ENCODE measurements around the gene ZC3H6. TPM values are rescaled to one million over a fixed set of nuclear protein-coding genes. Genes with fewer than 3 reads are reported as not detected.

ZC3H6 gene
- total RNA-seq, 2 donors from 2014 or later: 12.7 to 16.9 TPM

- H3K27me3 ChIP-seq: no peaks in the 10 kb centered on the region
- no peak overlapping the region for H3K4me3 ChIP-seq
- TF ChIP-seq, protein P1, sequence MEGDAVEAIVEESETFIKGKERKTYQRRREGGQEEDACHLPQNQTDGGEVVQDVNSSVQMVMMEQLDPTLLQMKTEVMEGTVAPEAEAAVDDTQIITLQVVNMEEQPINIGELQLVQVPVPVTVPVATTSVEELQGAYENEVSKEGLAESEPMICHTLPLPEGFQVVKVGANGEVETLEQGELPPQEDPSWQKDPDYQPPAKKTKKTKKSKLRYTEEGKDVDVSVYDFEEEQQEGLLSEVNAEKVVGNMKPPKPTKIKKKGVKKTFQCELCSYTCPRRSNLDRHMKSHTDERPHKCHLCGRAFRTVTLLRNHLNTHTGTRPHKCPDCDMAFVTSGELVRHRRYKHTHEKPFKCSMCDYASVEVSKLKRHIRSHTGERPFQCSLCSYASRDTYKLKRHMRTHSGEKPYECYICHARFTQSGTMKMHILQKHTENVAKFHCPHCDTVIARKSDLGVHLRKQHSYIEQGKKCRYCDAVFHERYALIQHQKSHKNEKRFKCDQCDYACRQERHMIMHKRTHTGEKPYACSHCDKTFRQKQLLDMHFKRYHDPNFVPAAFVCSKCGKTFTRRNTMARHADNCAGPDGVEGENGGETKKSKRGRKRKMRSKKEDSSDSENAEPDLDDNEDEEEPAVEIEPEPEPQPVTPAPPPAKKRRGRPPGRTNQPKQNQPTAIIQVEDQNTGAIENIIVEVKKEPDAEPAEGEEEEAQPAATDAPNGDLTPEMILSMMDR (IDR thresholded peaks at IDR 0.05): no peak
- H3K27ac ChIP-seq: no peak overlapping the region
- H3K4me1 ChIP-seq: no peaks in the 10 kb centered on the region
- DNase-seq (ENCODE audit: low spot score): no peak
- no peaks in the 10 kb centered on the region for H3K9me3 ChIP-seq
- peaks cover 40% of the 10 kb centered on the region for H3K36me3 ChIP-seq
Measured at GRCh38 chr2:112322919-112323318, 47.5 kb downstream of the ZC3H6 start.

- Histone ChIP-seq H3K27me3 (no peaks in the 10 kb centered on the region), H3K9me3 (no peaks in the 10 kb centered on the region), H3K4me1 (no peaks in the 10 kb centered on the region), H3K36me3 (peaks cover 16% of the 10 kb centered on the region), H3K27ac (no peak overlapping the region), H3K4me3 (no peak overlapping the region)
- no peak for DNase-seq (ENCODE audit: low spot score)
- TF ChIP-seq, protein P1 (IDR thresholded peaks at IDR 0.05): no peak
Measured at GRCh38 chr2:112332123-112332696, 56.8 kb downstream of the ZC3H6 start.

GRCh38 chr2:112335600-112335999, 60.2 kb downstream of the ZC3H6 start:
- H3K36me3 ChIP-seq: peaks cover 6% of the 10 kb centered on the region
- no peak overlapping the region for H3K4me3 ChIP-seq
- no peak overlapping the region for H3K27ac ChIP-seq
- H3K4me1 ChIP-seq: no peaks in the 10 kb centered on the region
- H3K27me3 ChIP-seq: no peaks in the 10 kb centered on the region
- DNase-seq (ENCODE audit: low spot score): no peak
- TF ChIP-seq, protein P1 (IDR thresholded peaks at IDR 0.05): no peak
- H3K9me3 ChIP-seq: no peaks in the 10 kb centered on the region

GRCh38 chr2:112339986-112340385, 64.6 kb downstream of the ZC3H6 start:
- Histone ChIP-seq H3K36me3 (no peaks in the 10 kb centered on the region), H3K27ac (no peak overlapping the region), H3K4me3 (no peak overlapping the region), H3K4me1 (no peaks in the 10 kb centered on the region), H3K27me3 (no peaks in the 10 kb centered on the region), H3K9me3 (no peaks in the 10 kb centered on the region)
- TF ChIP-seq, protein P1 (IDR thresholded peaks at IDR 0.05): no peak
- DNase-seq (ENCODE audit: low spot score): no peak

DNA sequence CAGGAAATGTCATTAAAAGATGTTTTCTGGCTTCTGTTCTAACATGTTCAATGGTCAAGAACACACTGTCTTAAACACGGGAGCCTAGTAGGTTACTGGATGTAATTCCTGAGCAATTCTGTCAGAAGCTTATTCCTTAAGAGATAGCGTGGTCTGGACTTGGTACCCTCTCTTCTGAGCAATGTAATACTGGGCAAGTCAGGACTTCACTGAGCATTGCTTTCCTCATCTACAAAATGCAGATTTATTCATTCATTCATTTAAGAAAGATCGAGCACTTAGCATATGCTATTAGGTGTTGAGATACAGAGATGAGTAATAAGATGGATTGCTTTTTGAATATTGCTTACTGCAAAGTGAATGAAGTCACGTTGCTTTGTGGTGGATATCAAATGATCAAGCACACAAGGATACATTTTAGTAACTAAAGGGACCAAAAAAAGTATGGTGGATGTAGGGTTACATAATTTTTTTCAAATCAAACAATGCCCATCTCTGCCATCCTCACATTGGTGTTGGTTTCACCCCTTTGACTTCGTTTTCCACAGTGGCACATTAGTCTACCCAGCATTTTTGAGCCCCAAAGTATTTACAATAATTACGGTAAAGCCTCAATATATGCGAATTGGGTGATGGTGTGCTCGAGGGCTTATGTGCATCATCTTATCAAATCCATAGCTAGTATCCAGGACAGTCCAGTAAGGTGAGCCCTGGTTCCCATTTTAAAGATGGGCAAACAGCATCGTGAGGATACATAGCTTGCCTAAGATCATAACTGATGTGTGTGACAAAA, 65.3 kb downstream of the ZC3H6 start:
- Histone ChIP-seq H3K4me3 (no peak overlapping the region), H3K36me3 (no peaks in the 10 kb centered on the region), H3K4me1 (no peaks in the 10 kb centered on the region), H3K9me3 (no peaks in the 10 kb centered on the region), H3K27me3 (no peaks in the 10 kb centered on the region), H3K27ac (no peak overlapping the region)
- TF ChIP-seq, protein P1 (IDR thresholded peaks at IDR 0.05): no peak
- DNase-seq (ENCODE audit: low spot score): no peak

Data from right atrium auricular region (tissue), 2 donors.